Measurements from ENCODE around the gene PRSS1. TPM values are rescaled to one million over a fixed set of nuclear protein-coding genes. Genes with fewer than 3 reads are reported as not detected.

The PRSS1 gene
- total and polyA plus RNA-seq, 2 of the 8 experiments (the other 6 are each of a cell fraction or from before 2014, with no cell fraction given) = 0.09 TPM; not detected in 1

- Histone ChIP-seq H3K23me2 (ENCODE audit: low read depth, low read length) (no peaks in the 10 kb centered on the region), H3K4me2 (ENCODE audit: insufficient read depth in 1 of 2, low read depth in 2 of 2, low read length in 2 of 2) (no peak overlapping the region), H3K27me3 (replicated peaks in 1 of 4; ENCODE audit: control insufficient read depth in 3 of 4, extremely low read depth in 1 of 4, insufficient read depth in 3 of 4, low read length in 3 of 4) (no peaks in the 10 kb centered on the region), H2BK20ac (ENCODE audit: low read length) (no peak overlapping the region), H3K4me3 (ENCODE audit: extremely low read depth in 1 of 4, insufficient read depth in 2 of 4, low read depth in 3 of 4, low read length in 4 of 4) (no peak overlapping the region), H4K5ac (ENCODE audit: insufficient read length, low read depth, low read length) (no peak overlapping the region), H4K91ac (replicated peaks; ENCODE audit: insufficient read length, low read length) (no peak overlapping the region), H3K14ac (ENCODE audit: insufficient read length) (no peak overlapping the region), H2BK15ac (ENCODE audit: low read length) (no peak overlapping the region), H2AK5ac (ENCODE audit: low read depth, low read length) (no peak overlapping the region), H3K56ac (replicated peaks; ENCODE audit: insufficient read length, low read depth, low read length) (no peak overlapping the region), H2AFZ (ENCODE audit: low read length) (no peak overlapping the region), H2BK5ac (ENCODE audit: low read depth, low read length) (no peak overlapping the region), H2BK12ac (ENCODE audit: low read depth, low read length) (no peak overlapping the region), H3K4me1 (replicated peaks in 1 of 4; ENCODE audit: control insufficient read depth in 3 of 4, insufficient read depth in 4 of 4, low read length in 3 of 4) (no peaks in the 10 kb centered on the region), H4K20me1 (replicated peaks in 1 of 2; ENCODE audit: control insufficient read depth in 1 of 2, insufficient read depth in 2 of 2, low read length in 2 of 2) (no peaks in the 10 kb centered on the region), H3K79me1 (ENCODE audit: low read depth, low read length) (no peaks in the 10 kb centered on the region), H3K27ac (ENCODE audit: low read depth, low read length) (no peak overlapping the region), H3K9me3 (ENCODE audit: insufficient read depth in 2 of 2, low read depth in 1 of 2, low read length in 1 of 2) (no peaks in the 10 kb centered on the region), H2BK120ac (replicated peaks; ENCODE audit: low read depth, low read length) (no peak overlapping the region), H3K18ac (ENCODE audit: extremely low read depth, low read length) (no peak overlapping the region), H3K36me3 (ENCODE audit: control insufficient read depth in 2 of 4, insufficient read depth in 4 of 4, low read length in 3 of 4) (no peaks in the 10 kb centered on the region), H3K23ac (ENCODE audit: insufficient read length) (no peak overlapping the region), H4K8ac (ENCODE audit: extremely low read depth, insufficient read depth, low read length) (no peak overlapping the region), H3K4ac (replicated peaks; ENCODE audit: insufficient read length, low read depth, low read length) (no peak overlapping the region), H3K79me2 (ENCODE audit: control insufficient read depth in 1 of 2, insufficient read depth in 2 of 2, low read length in 2 of 2) (no peaks in the 10 kb centered on the region), H3K9ac (replicated peaks in 1 of 4; ENCODE audit: extremely low read depth in 1 of 4, low read depth in 3 of 4, low read length in 3 of 4) (no peak overlapping the region)
- POLR2A ChIA-PET (ENCODE audit: partially characterized antibody) = no interaction called here
- no peak for DNase-seq (ENCODE audit: low read depth in 1 of 2, low spot score in 2 of 2)
- 80% methylated on average over 6 of the region's 6 CpGs; no CpG with 5 or more reads in 1 of the 2 experiments for WGBS, 2 experiments (ENCODE audit: extremely low coverage in 1 of 2, insufficient coverage in 1 of 2, insufficient read length in 1 of 2, insufficient replicate concordance in 2 of 2, low coverage in 1 of 2, low lambda C conversion rate in 2 of 2, missing lambda C conversion rate in 1 of 2)
- CTCF ChIA-PET (ENCODE audit: partially characterized antibody) = interaction anchor here (0.9 to 9.3 kb wide), 7 partner anchors 10 to 386 kb away, joined by 3 to 73 read pairs (median 4); no protein-coding TSS in a partner anchor
- no peak for FAIRE-seq
- TF ChIP-seq JUND (IDR thresholded peaks at IDR 0.05; ENCODE audit: low read length) (no peak), SRF (IDR thresholded peaks at IDR 0.05; ENCODE audit: low read depth, low read length) (no peak), SIRT6 (IDR thresholded peaks at IDR 0.05; ENCODE audit: low read length) (no peak), PHF8 (conservative IDR thresholded peaks at IDR 0.05; ENCODE audit: low read depth, low read length) (no peak), NANOG (IDR thresholded peaks at IDR 0.05; ENCODE audit: insufficient read depth, low read depth, low read length, poor library complexity, severe bottlenecking) (no peak), BACH1 (IDR thresholded peaks at IDR 0.05; ENCODE audit: low read length) (no peak), CREB1 (IDR thresholded peaks at IDR 0.05) (no peak), ATF3 (IDR thresholded peaks at IDR 0.05; ENCODE audit: insufficient read depth, low read depth, low read length) (no peak)
Observed at GRCh38 chr7:142772051-142772450, 22.8 kb downstream of the PRSS1 start.

Data from H1 (cell line).